Mammary epithelial cell (primary cell): ENCODE results near the gene SPR.

Experiments used
- CTCF ChIP-seq, 2 donors: IDR thresholded peaks in 1 of 2; conservative IDR thresholded peaks in 1 of 2; 2 replicates each; pipeline ENCODE4 v1.5.1; 2011 to 2012; ENCODE audit warnings: inconsistent platforms in 2 of 2, low read length in 2 of 2, mild to moderate bottlenecking in 2 of 2, control low read depth in 1 of 2, low read depth in 1 of 2; ENCODE audit not compliant: insufficient read depth in 1 of 2; ENCODE audit errors: extremely low read depth in 1 of 2
- EZH2 ChIP-seq: IDR thresholded peaks from 2 replicates; pipeline ENCODE4 v1.6.1; 2012; ENCODE audit warnings: low read length, inconsistent platforms, borderline replicate concordance

GRCh38 chr2:72940786-72941185, 53.6 kb downstream of the SPR start:
- TF ChIP-seq CTCF (conservative IDR thresholded peaks at IDR 0.05 in 1 of 2, IDR thresholded peaks at IDR 0.05 in 1 of 2; ENCODE audit: extremely low read depth in 1 of 2, insufficient read depth in 1 of 2, low read depth in 1 of 2, low read length in 2 of 2): no peak
- TF ChIP-seq EZH2: no peak
